ENCODE data around the gene NXN.

DNA sequence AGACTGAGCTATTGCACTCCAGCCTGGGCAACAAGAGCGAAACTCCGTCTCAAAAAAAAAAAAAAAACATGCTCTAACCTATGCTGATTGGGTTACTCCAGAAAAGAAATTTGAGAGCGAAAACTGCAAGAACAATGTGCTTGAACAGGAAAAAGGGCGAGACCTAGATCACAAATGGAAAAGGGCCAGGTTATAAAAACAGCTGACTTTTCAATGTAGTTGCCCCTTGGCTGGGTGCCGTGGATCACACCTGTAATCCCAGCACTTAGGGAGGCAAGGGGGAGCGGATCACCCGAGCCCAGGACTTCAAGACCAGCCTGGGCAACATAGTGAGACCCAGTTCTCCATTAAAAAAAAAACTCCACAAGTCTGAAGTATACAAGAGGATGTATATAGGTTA, 148.6 kb downstream of the NXN start:
- no peak for TF ChIP-seq POLR2AphosphoS5 (IDR thresholded peaks at IDR 0.05; ENCODE audit: low read depth, low read length)
- TF ChIP-seq POLR2A (IDR thresholded peaks at IDR 0.05; ENCODE audit: low read depth, low read length), result no peak
